ENCODE data around the gene CSRP2.

Gene CSRP2

DNA sequence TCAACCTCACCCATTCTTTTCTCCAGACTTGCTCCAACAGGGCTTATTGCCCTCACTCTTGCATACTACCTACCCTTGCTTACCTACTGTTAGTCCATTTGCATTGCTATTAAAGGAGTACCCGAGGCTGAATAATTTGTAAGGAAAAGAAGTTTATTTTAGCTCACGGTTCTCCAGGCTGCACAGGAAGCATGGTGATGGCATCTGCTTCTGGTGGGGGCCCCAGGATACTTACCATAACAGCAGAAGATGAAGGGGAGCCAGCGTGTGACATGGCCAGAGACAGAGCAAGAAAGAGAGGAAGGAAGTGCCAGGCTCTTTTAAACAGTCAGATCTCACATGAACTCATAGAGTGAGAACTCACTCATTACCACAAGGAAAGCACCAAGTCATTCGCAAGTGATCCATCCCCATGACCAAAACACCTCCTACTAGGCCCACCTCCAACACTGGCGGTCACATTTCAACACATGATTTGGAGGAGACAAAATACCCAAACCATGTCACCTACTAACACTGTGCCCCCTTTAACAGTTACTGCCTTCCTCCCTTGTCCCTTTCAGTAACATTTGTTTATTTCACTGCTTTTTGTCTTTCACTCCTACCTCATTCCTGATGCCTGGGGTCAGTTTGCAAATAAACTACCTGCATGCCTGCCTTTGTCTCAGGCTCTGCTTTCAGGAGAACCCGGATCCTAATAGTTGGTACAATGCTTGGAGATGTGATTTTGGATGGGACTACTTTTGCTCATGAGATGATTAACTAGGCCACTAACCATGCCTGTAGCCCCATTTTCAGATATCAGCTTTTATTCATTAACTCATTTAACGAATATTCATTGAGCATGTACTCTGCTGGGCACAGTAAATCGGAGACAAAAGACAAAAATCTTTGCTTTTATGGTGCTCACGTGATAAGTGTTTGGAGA, 41.6 kb upstream of the CSRP2 start:
- in situ Hi-C loops (cut with MboI; ENCODE audit: low sequenced_read_pairs, unreplicated experiment): no loop called here
- DNase-seq (ENCODE audit: low spot score): no peak
- no peak for TF ChIP-seq CTCF (IDR thresholded peaks at IDR 0.05; ENCODE audit: borderline replicate concordance, control extremely low read depth, extremely low read depth, insufficient read depth, missing control alignments)

DNA sequence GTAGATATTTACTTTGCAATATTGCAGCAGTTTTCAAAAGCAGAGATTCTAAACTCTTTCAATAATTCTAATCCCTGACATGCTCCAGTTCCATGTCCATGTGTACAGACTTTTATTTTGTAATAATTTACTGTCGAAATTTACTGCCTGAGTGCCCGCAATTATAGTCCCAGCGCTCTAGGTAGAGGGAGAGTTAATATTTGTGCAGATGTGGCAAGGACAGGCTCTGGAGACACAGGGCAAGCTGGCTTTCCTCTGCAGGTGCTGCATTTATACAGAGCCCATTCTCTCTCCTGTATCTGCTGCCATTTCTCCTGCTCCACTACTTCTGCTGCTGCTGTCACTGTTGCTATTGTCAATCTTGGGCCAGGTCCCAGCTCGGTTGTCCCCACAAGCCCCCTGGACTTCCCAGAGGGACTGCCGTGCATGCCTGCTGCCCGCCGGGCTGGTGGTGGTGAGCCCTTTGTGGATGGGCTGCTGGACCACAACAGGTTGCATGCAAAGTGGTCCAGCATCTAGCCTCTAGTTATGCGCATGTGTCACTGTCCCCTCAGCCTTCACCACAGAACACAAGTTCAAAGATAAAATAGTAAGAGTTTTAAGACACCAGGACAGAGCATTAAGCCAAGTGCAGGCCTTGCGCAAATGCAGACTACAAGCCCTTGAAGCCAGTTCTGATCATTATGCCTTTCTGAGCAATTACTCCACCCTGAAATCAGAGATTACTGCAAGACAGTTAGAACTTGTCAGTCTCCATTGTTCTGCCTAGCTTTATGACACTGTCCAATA, 40.8 kb upstream of the CSRP2 start:
- DNase-seq (ENCODE audit: low spot score): no peak
- TF ChIP-seq CTCF (IDR thresholded peaks at IDR 0.05; ENCODE audit: borderline replicate concordance, control extremely low read depth, extremely low read depth, insufficient read depth, missing control alignments): no peak
- in situ Hi-C loops (cut with MboI; ENCODE audit: low sequenced_read_pairs, unreplicated experiment): no loop called here

- DNase-seq (ENCODE audit: low spot score): no peak
- in situ Hi-C loops (cut with MboI; ENCODE audit: low sequenced_read_pairs, unreplicated experiment): no loop called here
- TF ChIP-seq CTCF (IDR thresholded peaks at IDR 0.05; ENCODE audit: borderline replicate concordance, control extremely low read depth, extremely low read depth, insufficient read depth, missing control alignments): no peak
These were observed 37.3 kb upstream of the CSRP2 start for GRCh38 chr12:76916170-76916540.

- no peak for DNase-seq (ENCODE audit: low spot score)
- in situ Hi-C loops (cut with MboI; ENCODE audit: low sequenced_read_pairs, unreplicated experiment): no loop called here
- TF ChIP-seq CTCF (IDR thresholded peaks at IDR 0.05; ENCODE audit: borderline replicate concordance, control extremely low read depth, extremely low read depth, insufficient read depth, missing control alignments): no peak
These were observed 36.7 kb upstream of the CSRP2 start for GRCh38 chr12:76915361-76916169.

GRCh38 chr12:76914102-76914859, 35.5 kb upstream of the CSRP2 start:
- in situ Hi-C loops (cut with MboI; ENCODE audit: low sequenced_read_pairs, unreplicated experiment): no loop called here
- DNase-seq (ENCODE audit: low spot score): no peak
- TF ChIP-seq CTCF (IDR thresholded peaks at IDR 0.05; ENCODE audit: borderline replicate concordance, control extremely low read depth, extremely low read depth, insufficient read depth, missing control alignments): no peak

All from GM13976 (cell line).